ENCODE results near the gene TMPRSS4.

DNA sequence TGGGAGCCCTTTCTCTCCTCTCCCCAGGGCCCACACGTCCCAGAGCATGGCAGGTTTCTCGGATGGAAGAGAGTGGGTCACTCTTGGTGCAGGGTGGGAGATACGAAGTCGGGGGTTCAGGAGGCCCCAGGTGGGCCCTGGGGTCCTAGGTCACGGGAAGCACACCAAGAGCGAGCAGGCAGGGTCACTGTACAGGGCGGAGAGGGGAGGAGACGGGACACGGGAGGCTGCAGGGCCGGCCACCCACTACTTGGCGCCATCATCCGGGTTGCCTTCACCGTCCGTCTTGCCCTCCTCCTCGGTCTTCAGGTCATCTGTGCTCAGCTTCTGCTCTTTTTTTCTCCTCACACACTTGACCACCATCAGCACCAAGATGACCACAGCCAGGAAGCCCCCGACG is 89.8 kb downstream of the TMPRSS4 start:
- TF ChIP-seq, protein P1, sequence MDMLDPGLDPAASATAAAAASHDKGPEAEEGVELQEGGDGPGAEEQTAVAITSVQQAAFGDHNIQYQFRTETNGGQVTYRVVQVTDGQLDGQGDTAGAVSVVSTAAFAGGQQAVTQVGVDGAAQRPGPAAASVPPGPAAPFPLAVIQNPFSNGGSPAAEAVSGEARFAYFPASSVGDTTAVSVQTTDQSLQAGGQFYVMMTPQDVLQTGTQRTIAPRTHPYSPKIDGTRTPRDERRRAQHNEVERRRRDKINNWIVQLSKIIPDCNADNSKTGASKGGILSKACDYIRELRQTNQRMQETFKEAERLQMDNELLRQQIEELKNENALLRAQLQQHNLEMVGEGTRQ (IDR thresholded peaks at IDR 0.05; ENCODE audit: low read depth, low read length) = no peak
- TF ChIP-seq, protein P1 (CRISPR knock-in tag; IDR thresholded peaks at IDR 0.05; ENCODE audit: borderline replicate concordance) = no peak
- TF ChIP-seq EP300 (IDR thresholded peaks at IDR 0.05; ENCODE audit: low read depth in 2 of 2, low read length in 2 of 2) (no peak), EP300 (CRISPR knock-in tag; IDR thresholded peaks at IDR 0.05; ENCODE audit: borderline replicate concordance) (no peak), NFE2L1 (CRISPR knock-in tag; IDR thresholded peaks at IDR 0.05; ENCODE audit: borderline replicate concordance) (no peak), CTCF (CRISPR knock-in tag; IDR thresholded peaks at IDR 0.05) (no peak), ZNF232 (CRISPR knock-in tag; IDR thresholded peaks at IDR 0.05; ENCODE audit: borderline replicate concordance) (no peak), ZNF841 (CRISPR knock-in tag; IDR thresholded peaks at IDR 0.05; ENCODE audit: borderline replicate concordance) (no peak), REST (IDR thresholded peaks at IDR 0.05; ENCODE audit: borderline replicate concordance in 1 of 2, low read depth in 1 of 2, low read length in 2 of 2) (no peak), RAD21 (CRISPR knock-in tag; IDR thresholded peaks at IDR 0.05) (no peak), EZH2 (conservative IDR thresholded peaks at IDR 0.05; ENCODE audit: low read depth, low read length) (no peak)

Measured in HepG2 (cell line).